Measurements from ENCODE around the gene ECM2.

DNA sequence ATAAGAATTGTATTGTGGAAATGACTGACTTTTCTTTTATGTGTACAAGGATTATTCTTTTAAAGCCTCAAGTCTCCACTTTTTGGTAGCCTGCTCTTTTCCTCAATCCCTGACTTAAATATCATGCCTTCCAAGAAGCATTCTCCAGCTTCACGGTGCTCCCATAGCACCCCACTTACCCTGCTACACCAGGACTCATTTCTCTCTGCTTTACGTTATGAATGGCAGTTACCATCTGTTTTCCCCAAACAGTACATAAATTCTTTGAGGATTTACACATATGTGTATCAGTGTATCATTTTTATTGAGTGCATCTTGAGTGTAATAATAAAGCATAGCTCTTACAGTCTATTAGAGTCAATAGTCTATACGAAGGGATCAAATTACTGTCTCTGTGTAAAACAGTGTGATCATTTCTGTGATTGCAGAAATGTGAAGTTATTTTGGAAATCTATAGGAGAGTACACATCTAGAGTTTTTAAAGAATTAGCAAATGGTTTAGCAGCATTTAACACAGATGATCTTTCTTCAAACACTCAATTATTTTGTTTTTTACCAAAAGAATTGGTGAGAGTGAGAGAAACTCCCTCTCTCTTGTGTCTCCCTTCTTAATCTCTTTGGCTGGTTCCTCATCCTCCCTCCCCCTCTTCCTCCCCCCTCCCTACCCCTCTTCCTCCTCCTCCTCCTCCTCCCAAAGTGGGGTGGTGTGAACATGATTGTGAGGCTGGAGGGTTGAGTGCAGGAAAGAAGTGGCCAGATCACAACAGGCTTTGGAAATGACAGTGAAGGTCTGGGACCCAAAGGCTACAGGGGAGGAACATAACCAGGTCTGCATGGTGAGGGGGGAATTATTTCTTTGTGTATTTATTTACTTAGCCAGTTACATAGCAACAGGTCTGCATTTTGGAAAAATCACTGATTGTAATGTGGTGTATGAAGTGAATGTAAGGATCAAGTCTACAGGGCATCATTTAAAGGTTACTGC lies 27.6 kb upstream of the ECM2 start:
- TF ChIP-seq CTCF (IDR thresholded peaks at IDR 0.05; ENCODE audit: borderline replicate concordance, extremely low read depth, low read length, poor library complexity, severe bottlenecking), result no peak
- no peak for TF ChIP-seq EZH2 (IDR thresholded peaks at IDR 0.05; ENCODE audit: borderline replicate concordance, low read depth, low read length, severe bottlenecking)
